Measurements from ENCODE around the gene CAVIN2.

CAVIN2 gene

DNA sequence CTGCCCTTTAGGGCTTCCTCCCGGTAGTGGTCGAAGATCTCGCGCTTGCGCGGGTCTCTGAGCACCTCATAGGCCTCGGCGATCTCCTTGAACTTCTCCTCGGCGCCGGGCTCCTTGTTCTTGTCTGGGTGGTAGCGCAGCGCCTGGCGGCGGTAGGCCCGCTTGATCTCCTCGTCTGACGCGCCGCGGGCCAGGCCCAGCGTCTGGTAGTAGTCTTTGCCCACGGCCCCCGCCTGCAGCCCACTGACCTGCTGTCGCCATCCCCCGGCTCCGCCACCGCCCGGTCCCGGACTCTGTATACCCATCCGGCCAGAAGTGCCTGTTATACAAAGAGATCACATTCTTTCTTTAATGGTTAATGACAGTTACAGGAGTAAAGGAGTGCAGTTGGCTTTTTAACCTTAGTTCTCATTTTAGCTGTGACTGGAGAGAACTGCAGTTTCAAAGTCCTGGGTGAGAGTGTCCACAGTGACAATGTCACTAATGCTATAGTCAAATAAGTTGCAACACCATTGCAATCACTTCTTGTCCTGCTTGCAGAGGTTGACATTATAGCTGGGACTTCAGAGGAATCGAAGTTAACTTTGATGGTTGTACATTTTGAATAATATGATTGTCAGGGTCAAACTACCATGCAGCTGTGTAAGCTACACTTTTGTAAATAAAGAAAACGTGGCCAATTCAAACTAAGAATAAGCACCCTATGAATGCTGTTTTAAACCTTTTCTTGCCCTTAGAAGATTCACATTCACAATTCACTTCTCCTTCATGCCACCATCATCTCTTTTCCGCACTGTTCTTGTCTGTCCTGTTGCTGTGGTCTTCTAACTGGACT is 35.3 kb upstream of the CAVIN2 start:
- no peaks in the 10 kb centered on the region for H3K27me3 ChIP-seq (replicated peaks)
- no peak overlapping the region for H3K27ac ChIP-seq
- in situ Hi-C loops (cut with HindIII; ENCODE audit: low pct_ligation_motif_present, low sequenced_read_pairs): no loop called here
- H3K36me3 ChIP-seq (replicated peaks): no peaks in the 10 kb centered on the region
- no peak overlapping the region for H3K4me3 ChIP-seq (ENCODE audit: low read depth, low read length)
- no peak for DNase-seq
- TF ChIP-seq, protein P1, sequence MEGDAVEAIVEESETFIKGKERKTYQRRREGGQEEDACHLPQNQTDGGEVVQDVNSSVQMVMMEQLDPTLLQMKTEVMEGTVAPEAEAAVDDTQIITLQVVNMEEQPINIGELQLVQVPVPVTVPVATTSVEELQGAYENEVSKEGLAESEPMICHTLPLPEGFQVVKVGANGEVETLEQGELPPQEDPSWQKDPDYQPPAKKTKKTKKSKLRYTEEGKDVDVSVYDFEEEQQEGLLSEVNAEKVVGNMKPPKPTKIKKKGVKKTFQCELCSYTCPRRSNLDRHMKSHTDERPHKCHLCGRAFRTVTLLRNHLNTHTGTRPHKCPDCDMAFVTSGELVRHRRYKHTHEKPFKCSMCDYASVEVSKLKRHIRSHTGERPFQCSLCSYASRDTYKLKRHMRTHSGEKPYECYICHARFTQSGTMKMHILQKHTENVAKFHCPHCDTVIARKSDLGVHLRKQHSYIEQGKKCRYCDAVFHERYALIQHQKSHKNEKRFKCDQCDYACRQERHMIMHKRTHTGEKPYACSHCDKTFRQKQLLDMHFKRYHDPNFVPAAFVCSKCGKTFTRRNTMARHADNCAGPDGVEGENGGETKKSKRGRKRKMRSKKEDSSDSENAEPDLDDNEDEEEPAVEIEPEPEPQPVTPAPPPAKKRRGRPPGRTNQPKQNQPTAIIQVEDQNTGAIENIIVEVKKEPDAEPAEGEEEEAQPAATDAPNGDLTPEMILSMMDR (IDR thresholded peaks at IDR 0.05; ENCODE audit: low read depth, low read length, missing control alignments): no peak

DNA sequence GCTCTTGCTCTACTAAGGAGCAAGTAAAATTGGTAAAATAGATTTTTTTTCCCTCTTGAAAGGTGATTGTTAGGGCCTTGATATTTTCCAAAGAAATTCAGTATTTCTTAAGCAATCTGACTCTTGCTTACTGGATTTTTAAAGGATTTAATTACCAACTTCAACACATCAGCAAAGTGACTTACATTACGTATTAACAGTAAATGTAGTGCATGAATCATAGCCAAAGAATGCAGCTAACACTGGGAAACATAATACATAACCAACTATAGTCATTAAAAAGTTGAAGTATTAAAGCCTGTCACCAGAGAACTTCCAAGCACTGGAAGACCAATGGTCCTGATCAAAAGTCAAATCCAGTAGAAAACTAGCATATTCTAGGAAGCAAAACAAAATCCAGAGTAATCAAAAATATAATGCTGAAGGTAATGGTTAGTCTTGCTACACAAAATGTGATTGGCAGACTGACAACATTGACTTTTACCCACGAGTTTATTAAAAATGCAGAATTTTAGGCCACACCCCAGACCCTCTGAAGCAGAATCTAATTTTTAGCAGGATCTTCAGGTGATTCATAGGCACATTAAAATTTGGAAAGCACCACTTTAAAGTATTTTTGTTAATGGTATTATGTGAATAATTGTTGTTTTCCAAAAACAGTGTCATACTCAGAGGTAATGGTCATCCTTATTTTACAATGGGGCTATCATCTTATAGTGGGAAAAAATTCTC is 31.8 kb upstream of the CAVIN2 start:
- in situ Hi-C loops (cut with HindIII; ENCODE audit: low pct_ligation_motif_present, low sequenced_read_pairs): no loop called here
- H3K4me3 ChIP-seq (ENCODE audit: low read depth, low read length): no peak overlapping the region
- no peaks in the 10 kb centered on the region for H3K27me3 ChIP-seq (replicated peaks)
- peak; percentile 59 for DNase-seq
- TF ChIP-seq, protein P1 (IDR thresholded peaks at IDR 0.05; ENCODE audit: low read depth, low read length, missing control alignments): no peak
- H3K27ac ChIP-seq: no peak overlapping the region
- no peaks in the 10 kb centered on the region for H3K36me3 ChIP-seq (replicated peaks)

DNA sequence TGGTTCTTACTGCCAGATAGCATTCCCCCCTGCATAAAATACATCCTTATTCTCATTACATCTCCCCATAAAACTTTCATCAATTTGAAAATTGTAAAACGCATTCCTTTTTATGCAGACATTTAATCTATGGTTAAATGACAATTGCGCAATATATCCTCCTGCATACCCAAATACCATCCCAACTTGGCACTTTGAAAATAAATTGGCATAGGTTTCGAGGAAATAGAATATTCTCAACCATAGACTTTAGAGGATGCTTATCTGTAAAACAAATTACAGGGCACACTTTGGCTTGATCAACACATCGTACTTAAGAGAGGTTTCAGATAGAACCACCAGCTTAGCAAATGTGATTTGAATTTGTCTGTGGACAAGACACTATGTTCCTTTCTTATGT is 31.0 kb upstream of the CAVIN2 start:
- no peak overlapping the region for H3K4me3 ChIP-seq (ENCODE audit: low read depth, low read length)
- no peak for DNase-seq
- H3K27me3 ChIP-seq (replicated peaks): no peaks in the 10 kb centered on the region
- no peak overlapping the region for H3K27ac ChIP-seq
- in situ Hi-C loops (cut with HindIII; ENCODE audit: low pct_ligation_motif_present, low sequenced_read_pairs): no loop called here
- TF ChIP-seq, protein P1 (IDR thresholded peaks at IDR 0.05; ENCODE audit: low read depth, low read length, missing control alignments): no peak
- no peaks in the 10 kb centered on the region for H3K36me3 ChIP-seq (replicated peaks)

DNA sequence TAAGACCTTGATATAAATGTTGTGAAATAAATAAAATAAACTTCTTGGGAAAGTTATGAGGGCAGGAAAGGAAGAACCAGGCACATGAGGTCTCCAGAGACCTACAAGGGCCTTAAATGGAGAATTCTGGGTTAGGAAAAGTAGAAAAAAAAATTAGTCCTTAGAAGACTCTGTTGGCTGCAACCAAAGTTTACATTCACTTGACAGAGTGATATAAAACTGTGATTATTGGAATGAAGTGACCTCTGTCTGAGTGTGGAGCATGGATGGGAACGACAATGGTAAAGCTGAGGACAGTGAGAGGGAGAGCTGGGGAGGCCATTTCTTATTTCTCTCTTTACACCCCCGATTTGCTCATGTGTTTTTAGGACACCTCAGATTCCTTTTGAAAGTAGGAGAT is 29.0 kb upstream of the CAVIN2 start:
- Histone ChIP-seq H3K27ac (no peak overlapping the region), H3K27me3 (replicated peaks) (no peaks in the 10 kb centered on the region), H3K4me3 (ENCODE audit: low read depth, low read length) (no peak overlapping the region), H3K36me3 (replicated peaks) (no peaks in the 10 kb centered on the region)
- TF ChIP-seq, protein P1 (IDR thresholded peaks at IDR 0.05; ENCODE audit: low read depth, low read length, missing control alignments): no peak
- in situ Hi-C loops (cut with HindIII; ENCODE audit: low pct_ligation_motif_present, low sequenced_read_pairs): no loop called here
- DNase-seq: no peak

DNA sequence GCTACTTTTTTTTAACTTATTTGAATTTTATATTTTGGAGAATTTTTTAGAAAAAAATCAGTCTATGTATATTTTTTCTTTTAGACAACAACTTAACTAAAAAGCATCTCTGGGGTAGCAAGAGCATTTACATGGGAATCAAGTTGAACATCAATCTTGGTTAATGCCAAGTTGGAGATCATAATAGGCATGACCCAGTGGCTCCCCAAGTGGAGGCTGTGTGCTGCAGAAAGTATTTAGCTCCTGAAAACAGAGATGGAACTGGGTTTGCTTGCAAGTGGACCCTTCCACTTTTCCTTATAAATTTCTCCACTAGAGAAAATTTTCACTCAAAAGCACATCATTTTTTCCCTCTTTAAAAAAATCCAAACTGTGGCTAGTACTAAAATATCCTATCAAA is 23.9 kb upstream of the CAVIN2 start:
- H3K27ac ChIP-seq: no peak overlapping the region
- H3K4me3 ChIP-seq (ENCODE audit: low read depth, low read length): no peak overlapping the region
- in situ Hi-C loops (cut with HindIII; ENCODE audit: low pct_ligation_motif_present, low sequenced_read_pairs): no loop called here
- H3K36me3 ChIP-seq (replicated peaks): no peaks in the 10 kb centered on the region
- no peak for DNase-seq
- TF ChIP-seq, protein P1 (IDR thresholded peaks at IDR 0.05; ENCODE audit: low read depth, low read length, missing control alignments): peak; percentile 66
- H3K27me3 ChIP-seq (replicated peaks): no peaks in the 10 kb centered on the region

All from brain microvascular endothelial cell (primary cell).